PC-9 (cell line): ENCODE results near the gene RABGGTA. TPM values are rescaled to one million over a fixed set of nuclear protein-coding genes. Genes with fewer than 3 reads are reported as not detected.

Experiments used
- BruUV-seq: library from RNA; stranded (reverse); fragments of 400-500 nt; replicated peaks from 2 replicates; lab custom pipeline; 2021; lab: Mats Ljungman, UMichigan
- CTCF ChIA-PET: fragments of 300-600 bp; sonication (Branson Sonifier 250); formaldehyde crosslinking; loops from one replicate; lab custom pipeline; 2022; ENCODE audit warnings: antibody characterized with exemption; lab: Charles Lee
- POLR2A ChIA-PET: fragments of 300-600 bp; sonication (Branson Sonifier 250); formaldehyde crosslinking; loops from one replicate; lab custom pipeline; 2022; ENCODE audit warnings: antibody characterized with exemption; ENCODE audit not compliant: unreplicated experiment; lab: Charles Lee
- DNase-seq, 2 experiments: peaks; one replicate each; pipeline versions ENCODE4 v3.0.0 to v3.0.0-alpha.2; 2015 to 2022; ENCODE audit warnings: mixed read lengths in 1 of 2
- H2AFZ ChIP-seq: fragments of 200-600 bp; sonication (generic); 2 replicates; pipeline ENCODE4 v1.8.1; 2017; ENCODE audit warnings: antibody characterized with exemption
- H3F3A ChIP-seq: fragments of 200-600 bp; sonication (generic); 2 replicates; pipeline ENCODE4 v1.8.1; 2017; ENCODE audit warnings: antibody characterized with exemption, mild to moderate bottlenecking, low read depth; ENCODE audit not compliant: insufficient read depth
- H3K27ac ChIP-seq: fragments of 200-600 bp; sonication (generic); 2 replicates; pipeline ENCODE4 v1.6.1; 2016; ENCODE audit warnings: mixed run types
- H3K27me3 ChIP-seq: fragments of 200-600 bp; sonication (generic); 2 replicates; pipeline ENCODE4 v1.6.1; 2016; ENCODE audit warnings: low read depth, mixed run types; ENCODE audit not compliant: insufficient read depth
- H3K36me3 ChIP-seq: fragments of 200-600 bp; sonication (generic); 2 replicates; pipeline ENCODE4 v1.6.1; 2016; ENCODE audit warnings: low read depth, mixed run types
- H3K4me1 ChIP-seq: fragments of 200-600 bp; sonication (generic); replicated peaks from 2 replicates; pipeline ENCODE4 v1.6.1; 2016; ENCODE audit warnings: mixed run types; ENCODE audit not compliant: insufficient read depth
- H3K4me2 ChIP-seq: fragments of 200-600 bp; sonication (generic); 2 replicates; pipeline ENCODE4 v1.6.1; 2017; ENCODE audit warnings: mixed run types
- H3K4me3 ChIP-seq: fragments of 200-600 bp; sonication (generic); 2 replicates; pipeline ENCODE4 v1.6.1; 2016; ENCODE audit warnings: mixed run types
- H3K79me2 ChIP-seq: fragments of 200-600 bp; sonication (generic); 2 replicates; pipeline ENCODE4 v1.6.1; 2017; ENCODE audit warnings: low read depth, mixed run types
- H3K9me2 ChIP-seq: fragments of 200-600 bp; sonication (generic); 2 replicates; pipeline ENCODE4 v1.8.1; 2017; ENCODE audit warnings: mild to moderate bottlenecking; ENCODE audit not compliant: insufficient read depth
- H3K9me3 ChIP-seq: fragments of 200-600 bp; sonication (generic); 2 replicates; pipeline ENCODE4 v1.8.1; 2016; ENCODE audit warnings: low read depth; ENCODE audit not compliant: insufficient read depth
- H4K20me1 ChIP-seq: fragments of 200-600 bp; sonication (generic); 2 replicates; pipeline ENCODE4 v1.8.1; 2017; ENCODE audit not compliant: insufficient read depth
- CTCF ChIP-seq: fragments of 200-600 bp; sonication (generic); conservative IDR thresholded peaks from 2 replicates; pipeline ENCODE4 v1.6.1; 2017; ENCODE audit warnings: mixed run types, antibody characterized with exemption, mild to moderate bottlenecking, moderate library complexity
- EZH2 ChIP-seq: fragments of 200-600 bp; sonication (generic); IDR thresholded peaks from 2 replicates; pipeline ENCODE4 v1.8.0; 2017; ENCODE audit warnings: antibody characterized with exemption, low read depth
- intact Hi-C: fragments of 100-400 bp; cut with micrococcal nuclease; formaldehyde crosslinking; loops from one replicate; pipeline ENCODE4 v1.10.0; 2022; ENCODE audit not compliant: unreplicated experiment
- total RNA-seq: library from RNA; stranded (reverse); gene quantifications from 2 replicates; pipeline ENCODE4 v1.2.3, GENCODE V29; 2021

RABGGTA gene
- total RNA-seq, 1 experiment from 2014 or later, result 25.2 TPM

GRCh38 chr14:24258119-24258518 lies 13.3 kb downstream of the RABGGTA start:
- CTCF ChIA-PET, result no interaction called here
- no peak for DNase-seq
- H3K4me2 ChIP-seq, result no peak overlapping the region
- H3K79me2 ChIP-seq, result no peaks in the 10 kb centered on the region
- H3K9me3 ChIP-seq, result no peaks in the 10 kb centered on the region
- no peaks in the 10 kb centered on the region for H3K4me1 ChIP-seq
- H3K27me3 ChIP-seq, result no peaks in the 10 kb centered on the region
- no peak overlapping the region for H2AFZ ChIP-seq
- H3K9me2 ChIP-seq, result no peaks in the 10 kb centered on the region
- H3K4me3 ChIP-seq, result no peak overlapping the region
- no TSS peak for BruUV-seq
- no peak overlapping the region for H3K27ac ChIP-seq
- intact Hi-C loops, result no loop called here
- no peaks in the 10 kb centered on the region for H3K36me3 ChIP-seq
- TF ChIP-seq EZH2, result no peak
- TF ChIP-seq CTCF, result no peak
- no peaks in the 10 kb centered on the region for H4K20me1 ChIP-seq
- H3F3A ChIP-seq, result no peaks in the 10 kb centered on the region
- POLR2A ChIA-PET, result no interaction called here

- Histone ChIP-seq H3K36me3 (no peaks in the 10 kb centered on the region), H4K20me1 (no peaks in the 10 kb centered on the region), H3F3A (no peaks in the 10 kb centered on the region), H3K9me2 (no peaks in the 10 kb centered on the region), H2AFZ (no peak overlapping the region), H3K4me2 (no peak overlapping the region), H3K9me3 (no peaks in the 10 kb centered on the region), H3K4me1 (no peaks in the 10 kb centered on the region), H3K4me3 (no peak overlapping the region), H3K27ac (no peak overlapping the region), H3K79me2 (no peaks in the 10 kb centered on the region), H3K27me3 (no peaks in the 10 kb centered on the region)
- no peak for DNase-seq
- TF ChIP-seq CTCF (no peak), EZH2 (no peak)
- ChIA-PET POLR2A (no interaction called here), CTCF (no interaction called here)
- no TSS peak for BruUV-seq
- intact Hi-C loops, result no loop called here
Observed at GRCh38 chr14:24256960-24257359, 14.4 kb downstream of the RABGGTA start.

GRCh38 chr14:24255931-24256711 lies 15.3 kb downstream of the RABGGTA start:
- no TSS peak for BruUV-seq
- intact Hi-C loops, result no loop called here
- POLR2A ChIA-PET, result no interaction called here
- CTCF ChIA-PET, result no interaction called here
- no peak for TF ChIP-seq EZH2
- no peak for TF ChIP-seq CTCF
- H3K9me2 ChIP-seq, result no peaks in the 10 kb centered on the region
- H3K27me3 ChIP-seq, result no peaks in the 10 kb centered on the region
- no peak overlapping the region for H2AFZ ChIP-seq
- H3K36me3 ChIP-seq, result no peaks in the 10 kb centered on the region
- H3K79me2 ChIP-seq, result no peaks in the 10 kb centered on the region
- DNase-seq, result no peak
- H3K27ac ChIP-seq, result no peak overlapping the region
- no peaks in the 10 kb centered on the region for H3F3A ChIP-seq
- H3K4me3 ChIP-seq, result no peak overlapping the region
- H3K9me3 ChIP-seq, result no peaks in the 10 kb centered on the region
- no peaks in the 10 kb centered on the region for H4K20me1 ChIP-seq
- H3K4me1 ChIP-seq, result no peaks in the 10 kb centered on the region
- H3K4me2 ChIP-seq, result no peak overlapping the region
